CD4-positive, alpha-beta T cell treated with Interferon alpha-2 for 1 hour (primary cell): Measurements from ENCODE around the gene PGAP2.

Experiments used
- DNase-seq, 2 donors: peaks; one replicate each; pipeline ENCODE4 v3.0.0-alpha.2; 2020 to 2022

The PGAP2 gene

DNA sequence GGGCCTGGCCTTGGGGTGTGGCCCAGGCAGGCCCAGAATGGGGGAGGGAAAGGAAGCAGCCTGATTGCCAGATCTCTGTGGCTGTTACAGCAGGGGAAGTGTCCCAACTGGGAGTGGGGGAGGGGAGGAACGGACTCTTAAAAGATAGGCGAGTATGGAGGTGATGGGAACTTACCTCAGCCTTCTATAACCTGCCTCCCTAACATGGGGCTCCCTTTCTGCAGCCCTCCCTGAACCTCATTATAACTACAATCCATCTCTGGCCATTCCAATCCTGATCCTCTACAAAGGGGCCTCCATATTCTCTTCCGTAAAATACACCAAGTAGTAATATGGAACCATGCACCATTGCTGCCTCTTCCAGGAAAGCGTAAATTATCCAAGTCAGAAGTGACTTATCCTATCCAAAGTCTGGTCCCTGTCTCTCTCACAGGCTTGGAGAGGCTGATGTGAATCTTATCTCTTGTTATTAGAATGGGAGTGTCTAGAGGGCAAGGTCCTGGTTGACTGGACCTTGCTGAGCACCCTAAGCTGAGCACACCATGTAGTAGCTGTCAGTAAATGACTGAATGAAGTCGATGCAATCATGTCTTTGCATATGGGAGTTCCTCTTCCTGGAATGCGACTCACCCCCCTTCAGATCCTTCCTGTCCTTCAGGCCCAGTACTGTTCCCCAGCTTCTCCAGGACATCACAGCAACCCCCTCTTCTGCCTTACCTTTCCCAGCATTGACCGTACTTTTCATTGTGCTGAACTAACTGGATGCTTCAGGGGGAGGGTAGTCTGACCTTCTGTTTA is 26.5 kb downstream of the PGAP2 start:
- DNase-seq: peak; percentile 36 to 46

DNA sequence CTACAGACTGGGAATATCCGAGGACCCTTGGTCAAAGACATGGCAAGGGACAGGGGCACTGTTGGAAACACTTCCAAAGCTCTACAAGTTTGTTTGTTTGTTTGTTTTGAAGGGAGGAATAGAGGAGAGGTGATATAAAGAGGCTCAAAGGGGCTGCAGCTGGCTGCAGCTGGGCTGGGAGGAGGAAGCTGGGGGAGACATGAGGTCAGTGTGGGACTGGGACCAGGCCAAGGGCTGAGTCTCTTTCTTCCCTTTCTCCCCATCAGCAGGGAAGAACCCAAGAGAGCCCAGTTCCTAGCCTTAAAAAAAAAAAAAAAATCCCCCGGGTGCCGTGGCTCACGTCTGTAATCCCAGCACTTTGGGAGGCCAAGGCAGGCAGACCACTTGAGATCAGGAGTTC is 27.4 kb downstream of the PGAP2 start:
- no peak for DNase-seq

DNA sequence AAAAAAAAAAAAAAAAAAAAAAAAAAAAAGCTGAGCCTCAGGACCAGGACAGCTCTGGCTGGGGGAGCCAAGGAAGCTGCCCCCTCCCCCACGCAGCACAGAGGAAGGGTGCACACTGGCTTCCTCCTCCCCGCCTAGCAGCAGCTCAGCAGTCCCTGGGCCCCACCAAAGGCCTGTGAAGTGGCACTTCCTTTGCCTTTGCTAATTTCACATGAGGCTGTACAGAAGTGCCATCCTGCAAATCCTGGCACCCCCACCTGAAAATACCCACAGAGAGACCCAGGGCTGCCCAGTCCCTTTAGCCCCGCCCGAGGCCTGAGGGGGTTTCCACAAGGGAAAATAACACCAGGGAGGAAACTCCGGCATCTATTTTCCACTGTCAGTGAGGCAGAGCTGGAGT is 28.5 kb downstream of the PGAP2 start:
- peak; percentile 46 to 67 for DNase-seq

DNA sequence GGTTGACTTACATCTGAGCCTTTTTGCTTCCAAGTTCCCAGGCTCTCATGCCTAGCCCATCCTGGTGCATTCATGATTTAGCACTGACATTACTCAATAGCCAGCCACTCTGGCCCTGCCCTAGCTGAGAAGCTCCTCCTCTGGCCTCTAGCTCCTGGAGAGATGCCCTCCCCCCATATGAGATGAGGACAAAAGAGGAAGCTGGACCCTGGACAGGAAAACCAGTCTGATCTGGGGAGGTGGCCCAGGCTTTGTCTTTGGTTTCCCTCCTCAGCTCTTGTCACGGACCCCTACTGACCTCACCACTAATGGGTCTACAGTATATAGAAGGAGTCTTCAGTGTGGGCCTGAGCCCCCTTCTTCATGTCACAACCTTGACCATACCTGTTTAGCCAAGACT is 29.4 kb downstream of the PGAP2 start:
- peak in 1 of 2 donors; percentile 58 for DNase-seq

DNA sequence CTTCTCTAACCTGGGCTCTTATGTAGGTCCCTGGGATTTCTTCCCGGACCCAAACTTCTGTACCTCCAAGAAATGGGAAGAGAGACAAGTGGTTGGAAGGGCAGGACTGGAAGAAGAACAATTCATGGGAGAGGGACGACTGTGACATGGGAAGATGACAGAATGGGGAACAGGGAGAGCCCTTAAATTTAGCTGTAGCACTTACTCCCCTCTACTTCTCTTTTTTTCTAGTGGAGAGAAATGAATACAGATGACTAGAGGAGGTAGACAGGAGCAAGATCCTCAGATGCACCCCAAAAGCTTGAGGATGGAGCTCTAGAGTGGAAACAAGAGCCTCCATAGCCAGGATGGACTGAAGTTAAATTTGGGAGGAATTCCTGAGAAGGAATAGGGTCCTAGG is 30.1 kb downstream of the PGAP2 start:
- DNase-seq: no peak

DNA sequence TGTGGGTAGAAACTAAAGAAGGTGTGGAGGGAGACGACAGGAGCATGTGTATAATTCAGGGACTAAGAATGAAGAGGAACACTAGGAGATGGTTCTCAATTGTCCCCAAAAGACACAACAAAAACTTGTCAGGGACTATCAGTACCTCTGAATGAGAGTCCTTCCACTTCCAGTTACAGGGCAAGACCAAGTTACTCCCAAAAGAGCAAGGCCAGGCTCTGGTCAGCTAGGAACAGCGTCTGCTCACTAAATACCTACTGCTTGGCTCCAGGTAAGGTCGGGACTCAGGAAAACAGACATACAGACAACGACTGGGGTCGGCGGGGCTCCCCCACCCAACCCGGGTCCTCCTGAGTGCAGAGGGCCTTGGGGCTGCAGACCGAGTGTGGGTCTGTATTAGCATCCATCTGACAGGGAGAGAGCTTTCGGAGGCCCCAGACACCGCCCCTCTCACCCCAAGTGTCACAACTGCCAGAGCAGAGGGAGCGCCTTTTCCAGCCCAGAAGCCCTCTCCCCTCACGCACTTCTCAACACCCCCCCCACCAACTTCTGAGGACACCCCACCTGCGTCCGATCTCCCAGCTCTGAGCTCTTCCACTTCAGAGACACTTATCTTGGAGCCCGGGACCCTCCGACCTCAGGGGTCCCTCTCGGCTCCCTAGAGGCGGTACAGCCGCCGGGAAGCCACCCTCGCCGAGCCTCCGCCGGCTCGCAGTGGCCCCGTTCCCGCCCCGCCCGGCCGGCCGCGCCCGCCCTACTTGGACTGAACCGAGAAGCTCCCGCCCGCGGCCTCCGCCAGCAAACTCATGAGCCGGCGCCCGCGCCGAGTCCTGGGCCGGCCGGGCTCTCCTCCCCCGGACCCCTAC is 31.9 kb downstream of the PGAP2 start:
- DNase-seq: peak in 1 of 2 donors; percentile 41

DNA sequence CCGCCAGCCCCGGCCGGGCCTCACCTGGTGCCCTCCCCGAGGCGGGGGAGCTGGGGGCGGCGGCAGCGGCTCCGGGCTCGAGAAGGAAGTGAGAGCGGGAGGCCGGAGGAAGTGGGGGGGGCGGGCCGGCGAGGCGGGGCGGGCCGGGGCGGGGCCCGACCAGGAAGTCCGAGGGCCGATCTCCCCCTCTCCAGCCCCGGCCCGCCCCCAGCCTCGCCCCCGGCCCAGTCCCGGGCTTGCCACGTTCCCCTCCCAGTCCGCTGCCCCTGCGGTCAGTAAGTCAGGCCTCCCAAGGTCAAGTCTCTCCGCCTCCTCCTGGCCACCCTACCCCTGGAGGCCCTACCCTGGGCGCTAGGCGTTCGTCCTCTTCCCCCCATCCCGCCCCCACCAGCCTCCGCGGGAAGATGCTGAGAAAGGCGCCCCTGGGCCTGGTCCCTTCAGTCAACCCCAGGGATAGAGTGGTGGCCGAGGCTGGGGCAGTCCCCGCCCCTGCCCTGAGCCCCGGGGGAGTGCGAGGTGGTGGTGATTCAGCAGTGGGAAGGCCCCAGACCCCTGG is 32.6 kb downstream of the PGAP2 start, which contains the start of gene RHOG:
TSS of gene RHOG (minus strand) at position 90 of the 556 bp plus-strand sequence. CDS start 12,821 bp downstream, outside the sequence.
- no peak for DNase-seq

DNA sequence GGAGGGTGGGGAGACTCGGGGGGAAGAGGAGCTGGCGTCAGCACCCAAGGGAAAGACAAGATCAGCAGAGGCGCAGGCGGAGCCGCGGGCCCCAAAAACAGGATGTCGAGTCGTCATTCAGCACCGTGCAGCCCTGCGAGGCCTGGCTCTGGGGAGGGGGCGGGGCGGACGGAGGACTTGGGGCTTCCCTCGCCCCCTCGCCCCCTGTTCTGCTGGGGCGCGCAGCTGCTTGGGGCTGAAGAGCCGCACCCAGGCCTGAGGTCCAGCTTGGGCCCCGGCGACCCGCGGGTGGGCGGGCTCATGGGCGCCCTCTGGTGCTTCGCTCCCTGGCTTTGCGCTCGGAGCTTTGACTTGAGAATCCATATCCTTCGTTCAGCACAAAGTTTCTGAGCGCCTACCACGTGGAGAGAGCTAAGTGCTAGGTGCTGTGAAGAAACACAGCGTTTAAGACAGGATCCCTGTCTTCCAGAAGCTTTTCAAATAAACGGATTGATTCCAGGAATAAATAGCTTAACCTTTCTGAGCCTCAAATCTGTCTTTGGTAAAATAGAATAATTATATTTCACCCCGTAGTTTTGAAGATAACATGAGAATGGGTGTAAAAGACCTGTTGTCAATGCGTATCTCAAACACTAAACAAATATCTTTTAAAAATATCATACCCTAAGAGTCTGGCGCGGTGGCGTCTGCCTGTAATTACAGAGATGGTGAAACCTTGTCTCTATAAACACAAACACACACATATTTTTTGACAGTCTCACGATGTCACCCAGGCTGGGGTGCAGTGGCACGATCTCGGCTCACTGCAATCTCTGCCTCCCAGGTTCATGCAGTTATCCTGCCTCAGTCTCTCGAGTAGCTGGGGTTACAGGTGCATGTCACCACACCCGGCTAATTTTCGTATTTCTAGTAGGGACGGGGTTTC is 33.3 kb downstream of the PGAP2 start:
- DNase-seq: peak; percentile 94 to 96

DNA sequence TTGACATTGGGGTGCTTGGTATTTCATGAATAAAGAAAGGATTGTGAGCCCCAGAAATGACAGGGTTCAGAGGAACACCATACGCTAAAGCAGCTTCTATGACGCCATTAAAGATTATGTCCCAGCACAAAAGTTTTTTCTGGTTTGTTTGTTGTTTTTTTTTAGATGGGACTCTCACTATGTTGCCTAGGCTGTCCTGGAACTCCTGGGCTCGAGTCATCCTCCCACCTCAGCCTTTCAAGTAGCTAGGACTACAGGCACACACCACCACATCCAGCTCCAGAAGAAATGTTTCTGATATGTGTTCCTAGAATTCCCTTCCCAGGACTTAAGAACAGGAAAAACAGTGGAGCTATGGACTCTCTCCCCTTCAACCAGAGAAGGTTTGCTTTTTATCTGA is 35.0 kb downstream of the PGAP2 start:
- no peak for DNase-seq

DNA sequence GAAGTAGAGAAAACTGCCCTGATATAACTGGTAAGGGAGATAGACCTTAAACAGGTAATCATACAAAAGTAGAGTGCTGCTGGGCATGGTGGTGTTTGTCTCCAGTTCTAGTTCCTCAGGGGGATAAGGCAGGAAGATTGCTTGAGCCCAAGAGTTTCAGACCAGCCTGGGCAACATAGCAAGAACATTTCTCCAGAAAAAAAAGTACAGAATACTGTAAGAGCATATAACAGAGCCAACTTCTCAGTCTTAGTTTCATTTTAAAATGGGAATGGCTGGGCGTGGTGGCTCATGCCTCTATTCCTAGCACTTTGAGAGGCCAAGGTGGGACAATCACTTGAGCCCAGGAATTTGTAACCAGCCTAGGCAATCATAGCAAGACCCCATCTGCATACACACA is 36.9 kb downstream of the PGAP2 start:
- no peak for DNase-seq

DNA sequence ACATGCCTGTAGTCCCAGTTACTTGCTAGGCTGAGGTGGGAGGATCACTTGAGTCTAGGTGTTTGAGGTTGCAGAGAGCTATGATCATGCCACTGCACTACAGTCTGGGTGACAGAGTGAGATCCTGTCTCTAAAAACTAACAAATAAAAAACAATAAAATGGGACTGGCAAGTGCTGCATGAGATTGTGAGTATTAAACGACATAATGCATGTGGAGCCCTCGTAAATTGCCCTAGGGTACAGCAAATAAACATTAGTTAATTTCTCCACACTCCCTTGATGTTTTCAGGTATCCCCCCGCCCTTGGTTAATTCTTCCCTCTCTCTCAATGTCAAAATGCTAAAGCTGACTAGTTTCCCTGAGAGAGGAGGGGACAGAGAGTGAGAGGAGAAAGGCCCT is 37.3 kb downstream of the PGAP2 start:
- DNase-seq: no peak

DNA sequence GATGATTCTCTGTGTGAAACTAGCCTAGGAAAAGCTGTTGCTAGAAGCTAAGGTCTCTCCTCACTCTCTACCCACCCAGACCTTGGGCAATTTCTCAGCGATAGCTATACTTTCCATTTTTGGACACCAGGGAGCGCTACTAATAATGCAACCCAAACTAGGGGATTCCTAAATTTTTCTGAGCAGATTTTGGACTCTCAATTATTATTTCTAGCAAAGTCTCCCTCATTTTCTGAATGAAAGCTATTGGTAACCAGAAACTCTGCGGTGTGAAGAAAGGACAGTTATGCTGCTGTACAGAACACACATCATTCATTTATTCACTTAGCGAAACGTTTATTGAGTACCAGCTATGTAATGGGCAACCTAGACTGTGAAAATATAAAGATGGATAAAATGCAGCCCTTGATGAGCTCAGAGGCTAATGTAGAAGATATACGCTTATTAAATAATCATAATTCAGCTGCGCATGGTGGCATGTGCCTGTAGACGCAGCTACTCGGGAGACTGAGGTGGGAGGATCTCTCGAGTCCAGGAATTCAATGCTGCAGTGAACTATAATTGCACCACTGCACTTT is 41.0 kb downstream of the PGAP2 start:
- peak; percentile 53 to 79 for DNase-seq

DNA sequence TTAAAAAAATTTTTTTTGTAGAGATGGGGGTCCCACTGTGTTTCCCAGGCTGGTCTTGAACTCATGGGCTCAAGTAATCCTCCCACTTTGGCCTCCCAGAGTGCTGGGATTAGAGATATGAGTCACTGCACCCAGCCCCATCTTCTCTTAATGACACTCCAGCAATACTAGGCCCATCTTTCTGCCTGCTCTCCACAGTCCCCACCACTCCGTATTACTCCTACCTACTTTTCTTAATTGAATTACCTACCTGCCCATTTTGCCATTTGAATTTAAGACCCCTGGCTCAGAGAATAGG is 45.1 kb downstream of the PGAP2 start:
- no peak for DNase-seq

DNA sequence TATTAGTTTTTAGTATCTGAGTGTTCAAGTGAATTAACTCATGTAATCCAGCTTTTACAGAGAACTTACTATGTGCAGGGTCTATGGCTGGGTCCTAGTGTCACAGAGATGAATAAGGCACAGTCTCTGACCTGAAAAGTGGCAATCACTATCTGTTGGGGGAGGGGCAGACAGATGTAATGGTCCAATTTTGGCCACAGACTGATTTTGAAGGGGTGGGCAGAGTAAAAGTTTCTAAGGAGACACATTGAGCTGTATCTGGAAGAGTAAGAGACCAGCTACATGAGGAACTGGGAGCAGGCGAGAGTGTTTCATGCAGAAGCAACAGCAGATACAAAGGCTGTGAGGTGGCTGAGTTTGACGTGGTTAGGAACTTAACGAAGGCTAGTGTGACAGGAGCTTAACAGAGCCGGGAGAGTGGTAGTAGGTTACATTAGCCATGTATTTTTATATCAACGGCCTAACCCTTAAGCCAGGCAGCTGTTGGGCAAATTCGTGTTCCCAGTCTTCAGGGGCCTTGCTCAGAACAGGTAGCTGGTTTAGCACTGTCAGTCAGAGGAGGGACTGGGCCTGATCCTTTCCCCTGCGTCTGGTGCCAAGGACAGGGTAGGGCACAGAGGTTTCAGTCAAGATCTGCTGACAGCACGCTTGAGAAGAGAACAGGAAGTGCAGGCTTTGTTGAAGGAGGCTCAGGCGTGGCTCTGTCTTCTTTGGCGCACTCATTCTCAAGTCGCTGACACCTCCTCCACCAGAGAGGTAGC is 45.7 kb downstream of the PGAP2 start:
- peak; percentile 80 to 81 for DNase-seq

DNA sequence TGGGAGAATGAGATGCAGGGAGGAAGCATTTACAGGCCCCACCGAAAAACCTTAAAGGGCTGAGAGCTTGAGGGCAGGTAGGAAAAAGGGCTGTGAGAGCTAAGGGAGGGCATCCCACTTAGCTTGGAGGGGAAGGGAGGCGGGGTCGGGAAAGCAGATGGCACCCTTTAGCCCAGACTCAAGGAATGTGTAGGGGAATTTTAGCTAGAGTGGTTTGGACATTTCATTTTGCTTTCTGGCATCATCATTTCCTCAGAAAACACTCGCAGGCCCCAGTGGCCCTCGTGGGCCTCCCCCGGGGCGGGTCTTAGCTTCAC is 46.3 kb downstream of the PGAP2 start:
- DNase-seq: no peak

DNA sequence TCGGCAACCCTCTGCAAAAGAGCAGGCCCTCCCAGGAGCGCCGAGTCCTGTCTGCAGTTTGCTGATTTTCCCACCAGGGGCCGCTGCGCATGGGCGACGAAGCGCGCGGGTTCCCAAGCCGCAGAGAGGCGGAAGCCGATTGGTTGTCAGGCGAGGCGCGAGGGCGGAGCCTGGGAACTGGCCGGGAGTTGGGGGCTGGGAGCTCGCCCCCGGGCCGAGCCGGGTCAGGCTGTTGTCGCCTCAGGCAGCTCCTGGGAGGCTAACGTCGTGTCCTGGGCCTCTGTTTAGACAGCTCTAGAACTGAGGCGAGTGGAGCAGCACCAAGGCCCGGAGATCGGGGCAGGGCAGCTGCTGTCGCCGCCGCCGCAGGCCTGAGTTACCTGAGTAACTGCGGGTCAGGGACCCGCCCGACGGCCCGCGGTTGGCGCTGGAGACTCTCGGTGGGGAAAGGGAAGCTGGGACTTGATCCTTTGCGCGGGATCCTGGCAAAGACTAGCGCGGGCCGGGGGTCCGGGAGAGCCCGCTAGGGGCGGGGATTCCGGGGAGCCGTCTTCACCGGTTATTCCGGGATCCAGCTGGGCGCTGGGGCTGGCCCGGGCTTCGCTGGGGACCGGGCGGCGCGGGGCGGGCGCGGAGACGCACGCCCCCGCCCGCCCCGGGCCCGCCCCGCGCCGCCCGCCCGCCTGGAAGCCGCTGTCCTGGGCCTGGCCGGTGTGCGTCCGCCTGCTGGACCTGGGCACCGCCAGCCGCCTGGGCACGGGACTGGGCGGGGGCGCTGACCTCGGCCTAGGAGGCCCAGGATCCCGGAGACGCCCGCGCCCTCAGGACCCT is 46.8 kb downstream of the PGAP2 start, which contains the start of gene STIM1:
TSS of gene STIM1 (plus strand) at position 688 of the 831 bp plus-strand sequence. CDS start 607 bp downstream, outside the sequence.
- peak; percentile 95 to 98 for DNase-seq

DNA sequence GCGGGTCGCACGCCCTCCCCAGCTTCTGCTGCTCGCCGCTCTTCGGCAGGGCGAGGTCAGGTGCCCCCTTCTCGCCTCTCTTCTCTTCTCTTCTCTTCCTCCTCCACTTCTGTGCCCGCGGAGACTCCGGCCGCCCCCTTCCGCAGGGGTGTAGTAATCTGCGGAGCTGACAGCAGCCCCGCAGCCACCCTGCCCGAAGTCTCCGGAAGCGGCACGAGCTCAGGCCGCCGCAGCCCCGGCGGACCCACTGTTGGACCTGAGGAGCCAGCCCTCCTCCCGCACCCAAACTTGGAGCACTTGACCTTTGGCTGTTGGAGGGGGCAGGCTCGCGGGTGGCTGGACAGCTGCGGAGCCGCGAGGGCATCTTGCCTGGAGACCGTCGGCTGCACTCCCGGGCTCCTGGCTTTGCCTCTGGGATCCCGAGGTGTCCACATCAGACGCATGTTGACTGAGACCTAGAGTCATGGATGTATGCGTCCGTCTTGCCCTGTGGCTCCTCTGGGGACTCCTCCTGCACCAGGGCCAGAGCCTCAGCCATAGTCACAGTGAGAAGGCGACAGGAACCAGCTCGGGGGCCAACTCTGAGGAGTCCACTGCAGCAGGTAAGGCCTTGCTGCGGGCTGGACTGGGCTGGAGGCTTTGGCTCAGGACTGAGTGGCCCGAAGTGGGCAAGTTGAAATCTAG is 47.6 kb downstream of the PGAP2 start:
- peak; percentile 37 to 54 for DNase-seq

DNA sequence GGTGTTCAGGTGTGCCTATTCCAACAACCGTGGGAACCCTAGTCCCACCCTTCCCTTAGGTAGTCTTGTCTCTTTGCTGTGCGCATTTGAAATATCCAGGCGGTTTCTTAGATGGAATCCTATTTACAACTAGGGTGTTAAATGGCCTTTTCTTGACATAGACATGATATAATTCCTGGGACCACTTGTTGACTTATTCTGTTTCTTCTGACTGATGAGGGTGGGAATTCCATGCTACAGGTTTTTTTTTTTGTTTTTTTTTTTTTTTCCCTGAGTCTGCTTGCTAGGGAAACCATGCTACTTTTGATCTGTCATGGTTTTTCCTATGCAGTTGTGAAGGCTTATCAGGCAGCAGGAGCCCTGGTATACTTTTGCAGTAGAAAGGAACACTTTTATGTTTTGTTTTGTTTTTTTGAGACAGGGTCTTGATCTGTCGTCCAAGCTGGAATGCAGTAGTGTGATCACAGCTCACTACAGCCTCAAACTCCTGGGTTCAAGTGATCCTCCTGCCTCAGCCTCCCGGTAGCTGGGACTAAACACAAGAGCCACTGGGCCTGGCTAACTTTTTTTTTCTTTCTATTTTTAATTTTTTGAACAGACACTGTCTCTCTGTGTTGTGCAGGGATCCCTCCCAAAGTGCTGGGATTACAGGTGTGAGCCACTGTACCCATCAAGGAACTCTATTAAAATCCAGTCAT is 48.6 kb downstream of the PGAP2 start:
- no peak for DNase-seq

DNA sequence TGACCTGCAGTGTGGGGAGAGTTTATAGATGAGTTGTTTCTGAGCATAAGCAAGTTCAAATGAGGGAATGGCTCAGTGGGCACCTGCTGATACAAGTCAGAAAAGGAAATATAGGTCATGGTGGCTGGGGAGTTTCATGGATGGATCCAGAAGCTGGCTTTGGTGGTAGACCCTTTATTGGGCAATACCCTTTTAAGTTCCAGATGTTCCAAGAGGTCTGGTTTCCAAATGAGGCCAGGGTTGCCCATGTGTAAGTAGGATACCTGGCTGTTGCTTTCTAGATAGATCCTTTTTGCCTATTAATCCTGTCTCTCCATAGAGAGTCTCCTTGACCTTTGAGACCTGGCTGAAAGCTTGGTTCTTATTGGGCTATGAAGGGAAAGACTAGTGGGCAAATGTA is 49.3 kb downstream of the PGAP2 start:
- DNase-seq: no peak
